HK-2 (cell line): Measurements from ENCODE around the gene ZBP1.
"Not testable (repeated sequence)": the region's sequence is repeated elsewhere in the genome, so short reads cannot be mapped to it uniquely, and the experiment has no call there.

Experiments used
- DNase-seq: peaks from one replicate; pipeline ENCODE4 v3.0.0-alpha.2; 2018; ENCODE audit not compliant: unreplicated experiment

Gene ZBP1

DNA sequence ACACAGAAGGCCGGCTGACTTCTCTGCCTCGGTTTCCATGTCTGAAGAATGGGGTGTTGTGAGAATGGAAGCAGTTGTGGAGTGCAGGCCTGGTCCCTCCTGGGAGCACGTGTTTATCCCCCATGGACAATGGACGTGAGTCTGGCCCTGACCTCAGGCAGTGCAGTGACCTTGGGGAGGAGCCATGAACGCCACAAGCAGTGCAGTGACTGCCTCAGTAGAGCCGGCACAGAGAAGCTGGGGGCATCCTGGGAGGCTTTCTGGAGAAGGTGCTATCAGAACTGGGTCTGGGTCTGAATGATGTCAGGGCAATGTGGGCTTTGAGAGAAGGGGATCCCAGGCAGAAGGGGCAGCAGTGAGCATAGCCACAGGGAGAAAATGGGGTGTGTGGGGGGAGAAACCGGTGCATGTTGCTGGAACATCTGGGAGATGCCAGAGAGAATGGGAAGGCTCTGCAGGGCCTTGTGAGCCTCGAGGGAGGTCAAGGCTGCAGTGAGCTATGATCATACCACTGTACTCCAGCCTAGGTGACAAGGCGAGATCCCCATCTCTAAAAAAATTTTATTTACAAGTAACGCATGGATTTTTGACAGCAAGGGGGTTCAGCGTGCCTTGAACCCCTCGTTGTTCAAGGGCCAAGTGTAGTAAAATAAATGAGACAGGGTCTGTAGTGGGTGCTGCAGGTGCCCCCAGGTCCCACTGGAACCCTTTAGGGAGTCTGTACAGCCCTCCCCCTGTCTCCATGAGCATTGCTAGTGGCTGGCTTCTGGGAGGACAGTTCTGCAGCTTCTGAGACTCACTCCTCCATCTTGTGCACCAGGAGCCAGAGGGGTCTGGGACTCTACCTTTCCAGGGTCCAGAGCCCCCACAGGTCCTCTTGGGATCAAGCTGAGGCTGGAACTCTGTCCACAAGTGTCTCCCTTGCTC, 27.0 kb upstream of the ZBP1 start:
- no peak for DNase-seq

DNA sequence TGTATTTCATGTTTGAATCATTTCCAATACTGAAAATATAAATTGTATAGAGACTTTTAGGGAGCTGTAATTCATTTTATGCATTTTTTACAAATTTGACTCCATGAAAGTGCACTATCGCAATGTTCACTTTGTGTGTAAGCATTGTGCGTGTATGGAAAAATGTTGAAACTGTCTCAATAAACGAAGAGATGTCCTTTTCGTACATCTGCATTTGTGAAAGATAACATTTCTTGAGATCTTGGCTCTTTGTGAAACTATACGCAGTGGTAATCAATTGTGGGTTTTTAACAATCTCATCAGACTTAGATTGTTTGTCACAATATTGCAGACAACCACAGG, 18.6 kb upstream of the ZBP1 start:
- no peak for DNase-seq

DNA sequence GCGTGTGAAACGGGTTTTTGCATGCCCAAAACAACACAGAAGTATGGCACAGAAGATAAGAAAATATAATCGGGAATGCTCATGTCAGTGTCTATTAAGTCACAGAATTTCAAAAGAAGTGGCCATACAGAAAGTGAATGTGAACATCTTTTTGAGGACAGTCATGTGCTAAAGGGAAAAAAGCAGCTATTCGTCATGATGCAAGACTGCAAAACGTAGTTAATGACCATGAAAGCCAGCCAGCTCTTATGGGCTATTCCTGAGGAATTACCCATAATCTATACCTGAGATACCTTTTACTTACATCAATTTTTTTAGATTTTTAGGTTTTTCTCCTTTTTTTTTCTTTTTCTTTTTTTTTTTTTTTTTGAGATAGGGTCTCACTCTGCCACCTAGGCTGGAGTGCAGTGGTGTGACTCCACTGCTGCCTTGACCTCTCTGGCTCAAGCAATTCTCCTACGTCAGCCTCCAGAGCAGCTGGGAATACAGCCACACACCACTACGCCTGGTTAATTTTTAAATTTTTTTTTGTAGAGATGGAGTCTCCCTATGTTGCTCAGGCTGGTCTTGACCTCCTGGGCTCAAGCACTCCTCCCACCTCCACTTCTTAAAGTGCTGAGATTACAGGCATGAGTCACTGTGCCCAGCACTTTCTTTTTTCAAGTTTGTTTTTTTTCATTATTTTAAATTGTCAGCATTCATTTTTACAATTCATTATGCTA, 18.1 kb upstream of the ZBP1 start:
- peak; percentile 59 for DNase-seq

DNA sequence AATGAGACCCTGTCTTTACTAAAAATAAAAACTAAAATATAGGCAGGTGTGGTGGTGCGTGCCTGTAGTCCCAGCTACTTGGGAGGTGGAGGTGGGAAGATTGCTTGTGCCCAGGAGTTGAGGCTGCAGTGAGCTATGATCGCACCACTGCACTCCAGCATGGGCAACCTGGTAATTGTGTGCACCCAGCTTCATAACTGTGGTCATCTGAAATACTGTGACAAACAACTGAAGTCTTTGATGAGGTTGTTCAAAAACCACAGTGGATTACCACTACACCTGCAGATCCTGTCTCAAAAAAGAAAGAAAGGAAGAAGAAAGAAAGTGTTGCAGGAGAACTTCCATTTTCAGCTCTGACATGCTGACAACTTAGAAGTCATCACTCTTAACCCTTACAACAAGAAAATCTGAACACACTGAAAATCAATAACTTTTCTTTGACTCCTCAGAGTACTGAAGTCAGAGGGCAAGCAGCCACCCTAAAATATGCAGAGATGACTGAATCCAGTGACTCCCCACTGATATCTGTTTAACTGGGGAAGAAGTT, 13.8 kb upstream of the ZBP1 start:
- no peak for DNase-seq

DNA sequence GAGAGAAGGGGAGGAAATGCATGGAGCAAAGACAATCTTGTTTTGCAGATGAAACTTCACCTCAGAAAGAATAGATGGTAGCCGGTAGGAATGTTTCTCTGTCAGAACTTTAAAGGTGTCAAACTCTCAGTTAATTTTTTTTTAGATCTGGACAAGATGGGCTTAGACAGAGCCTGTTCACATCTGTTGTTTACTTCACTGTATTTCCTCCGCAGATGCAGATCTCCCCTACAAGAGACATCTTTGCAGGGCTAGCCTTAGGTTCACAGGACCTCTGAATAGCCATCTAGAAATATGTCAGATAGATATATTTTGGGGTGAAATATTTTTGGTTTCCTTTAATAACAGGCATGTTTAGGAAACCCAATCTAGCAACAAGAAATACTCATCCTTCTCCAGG, 12.1 kb upstream of the ZBP1 start:
- DNase-seq = no peak

DNA sequence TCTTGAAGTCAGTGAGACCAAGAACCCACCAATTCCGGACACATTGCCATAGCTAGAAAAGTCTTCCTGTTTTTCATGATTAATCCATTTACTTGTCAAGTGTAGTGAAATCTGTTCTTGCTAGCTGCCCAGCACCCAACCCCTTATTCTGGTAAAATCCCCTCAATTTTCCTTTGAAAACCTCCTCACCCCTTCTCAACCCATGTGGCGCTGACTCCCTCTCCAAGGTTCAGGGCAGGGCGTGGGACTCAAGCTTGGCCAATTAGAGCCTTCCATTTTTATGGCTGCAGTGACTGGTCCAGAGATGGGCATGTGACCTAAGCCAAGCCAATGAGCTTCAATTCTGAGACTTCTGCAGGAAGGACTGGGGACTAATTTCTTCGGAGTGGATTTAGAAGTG, 9.8 kb upstream of the ZBP1 start:
- no peak for DNase-seq

DNA sequence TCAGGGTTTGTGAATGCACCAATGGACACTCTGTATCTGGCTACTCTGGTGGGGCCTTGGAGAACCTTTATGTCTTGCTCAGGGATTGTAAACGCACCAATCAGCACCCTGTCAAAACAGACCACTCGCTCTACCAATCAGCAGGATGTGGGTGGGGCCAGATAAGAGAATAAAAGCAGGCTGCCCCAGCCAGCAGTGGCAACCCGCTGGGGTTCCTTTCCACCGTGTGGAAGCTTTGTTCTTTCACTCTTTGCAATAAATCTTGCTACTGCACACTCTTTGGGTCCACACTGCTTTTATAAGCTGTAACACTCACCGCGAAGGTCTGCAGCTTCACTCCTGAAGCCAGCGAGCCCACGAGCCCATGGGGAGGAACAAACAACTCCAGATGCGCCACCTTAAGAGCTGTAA, 9.3 kb upstream of the ZBP1 start:
- not testable (repeated sequence) for DNase-seq

DNA sequence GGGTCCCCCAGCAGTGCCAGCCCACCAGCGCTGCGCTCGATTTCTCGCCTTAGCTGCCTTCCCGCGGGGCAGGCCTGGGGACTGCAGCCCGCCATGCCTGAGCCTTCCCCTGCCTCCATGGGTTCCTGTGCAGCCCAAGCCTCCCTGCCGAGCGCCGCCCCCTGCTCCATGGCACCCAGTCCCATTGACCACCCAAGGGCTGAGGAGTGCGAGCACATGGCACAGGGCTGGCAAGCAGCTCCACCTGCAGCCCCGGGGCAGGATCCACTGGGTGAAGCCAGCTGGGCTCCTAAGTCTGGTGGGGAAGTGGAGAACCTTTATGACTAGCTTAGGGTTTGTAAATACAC, 8.7 kb upstream of the ZBP1 start:
- DNase-seq = not testable (repeated sequence)

DNA sequence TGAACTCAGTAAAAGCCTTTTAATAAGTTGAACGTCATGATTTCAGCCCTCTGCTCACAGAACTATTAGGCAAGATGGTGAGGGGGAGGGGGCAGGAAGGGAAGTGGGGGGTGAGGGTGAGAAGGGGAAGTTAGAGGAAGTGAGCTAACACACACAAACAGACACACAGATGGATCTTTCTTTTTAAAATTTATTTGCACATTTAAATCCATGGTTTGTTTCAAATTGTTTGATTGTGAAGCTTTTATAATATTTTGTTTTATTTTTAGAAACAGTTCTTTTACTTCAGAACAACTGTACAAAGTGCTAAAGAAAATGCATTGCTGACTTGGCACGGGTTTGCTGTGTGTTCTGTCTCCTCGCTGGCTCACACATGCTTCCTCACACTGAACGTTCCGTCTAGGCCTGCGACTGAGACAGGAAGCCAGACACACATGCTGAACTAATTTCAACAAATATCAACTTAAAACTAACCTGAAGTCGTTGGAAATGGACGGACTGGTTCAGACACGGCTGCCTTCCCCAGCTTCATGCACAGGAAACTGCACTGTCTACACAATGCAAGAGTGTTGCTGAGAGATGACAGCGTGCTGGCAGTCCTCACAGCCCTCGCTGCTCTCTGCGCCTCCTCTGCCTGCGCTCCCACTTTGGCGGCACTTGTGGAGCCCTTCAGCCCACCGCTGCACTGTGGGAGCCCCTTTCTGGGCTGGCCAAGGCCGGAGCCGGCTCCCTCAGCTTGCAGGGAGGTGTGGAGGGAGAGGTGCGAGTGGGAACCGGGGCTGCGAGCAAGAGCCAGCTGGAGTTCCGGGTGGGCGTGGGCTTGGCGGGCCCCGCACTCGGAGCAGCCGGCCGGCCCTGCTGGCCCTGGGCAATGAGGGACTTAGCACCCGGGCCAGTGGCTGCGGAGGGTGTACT, 8.1 kb upstream of the ZBP1 start:
- DNase-seq = no peak

DNA sequence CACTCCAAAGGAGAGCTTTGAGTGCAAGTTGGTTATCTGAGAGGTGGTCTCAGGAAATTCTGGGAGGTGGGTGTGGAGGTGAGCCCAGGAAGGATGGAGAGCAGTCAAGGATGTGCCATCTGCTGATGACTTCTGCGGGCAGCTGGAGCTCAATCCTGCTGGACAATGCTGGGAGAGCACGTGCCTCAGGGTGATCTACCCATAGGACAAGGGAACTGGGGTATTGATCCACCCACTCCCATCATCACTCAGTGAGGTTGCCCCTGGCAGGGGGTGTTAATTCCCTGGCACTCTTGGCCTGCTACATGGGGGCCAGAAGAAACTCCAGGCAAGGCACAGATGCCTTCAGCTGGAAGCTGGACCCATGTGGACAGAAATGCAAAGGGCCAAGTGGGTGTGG, 7.1 kb upstream of the ZBP1 start:
- no peak for DNase-seq

DNA sequence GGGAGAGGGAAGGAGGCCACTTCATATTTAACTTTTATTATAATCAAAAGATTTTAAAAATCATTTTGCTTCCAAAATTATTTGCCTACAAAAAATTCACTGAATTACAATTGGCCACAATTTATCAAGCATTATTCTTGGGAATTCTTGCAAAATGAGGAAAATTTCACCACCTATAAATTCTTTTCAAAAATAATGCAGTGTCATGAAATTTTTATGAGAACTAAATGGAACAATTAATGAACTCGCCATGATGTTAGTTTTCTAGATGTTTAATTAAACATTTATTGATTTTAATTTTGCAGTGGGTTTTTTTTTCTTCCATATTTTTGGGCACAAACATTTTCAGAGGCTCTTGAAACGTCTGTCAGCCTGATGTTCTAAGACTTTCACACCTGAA, 5.8 kb upstream of the ZBP1 start:
- DNase-seq = no peak

DNA sequence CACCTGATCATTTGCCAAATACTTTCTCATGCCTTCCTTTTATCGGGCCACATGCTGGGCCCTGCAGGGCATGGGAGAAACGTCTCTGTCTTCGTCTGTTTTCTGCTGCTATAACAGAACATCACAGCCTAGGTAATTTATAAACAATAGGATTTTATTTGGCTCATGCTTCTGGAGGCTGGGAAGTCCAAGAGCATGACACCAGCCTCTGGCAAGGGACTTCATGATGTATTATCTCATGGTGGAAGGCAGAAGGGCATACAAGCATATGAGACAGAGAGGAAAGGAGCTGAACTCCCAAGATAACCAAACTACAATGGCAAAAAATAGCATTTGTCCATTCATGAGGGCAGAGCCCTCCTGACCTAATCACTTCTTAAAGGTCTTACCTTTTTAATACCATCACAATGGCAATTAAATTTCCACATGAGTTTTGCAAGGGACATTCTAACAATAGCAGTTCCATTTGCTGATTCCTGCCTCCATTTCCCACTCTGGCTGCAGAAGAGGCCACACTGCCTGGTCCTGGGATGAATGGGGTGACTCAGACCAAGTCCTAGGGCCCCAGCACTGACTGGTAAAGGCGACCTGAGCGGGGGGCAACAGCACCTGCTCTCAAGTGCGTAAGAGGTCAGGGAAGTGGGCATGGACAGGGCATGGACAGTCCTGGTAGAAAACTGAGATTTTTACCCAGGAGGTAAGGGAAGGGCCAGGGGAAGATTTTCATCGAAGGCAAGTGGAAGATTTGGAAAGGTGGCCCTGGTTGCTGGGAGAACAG, 5.1 kb upstream of the ZBP1 start:
- no peak for DNase-seq

DNA sequence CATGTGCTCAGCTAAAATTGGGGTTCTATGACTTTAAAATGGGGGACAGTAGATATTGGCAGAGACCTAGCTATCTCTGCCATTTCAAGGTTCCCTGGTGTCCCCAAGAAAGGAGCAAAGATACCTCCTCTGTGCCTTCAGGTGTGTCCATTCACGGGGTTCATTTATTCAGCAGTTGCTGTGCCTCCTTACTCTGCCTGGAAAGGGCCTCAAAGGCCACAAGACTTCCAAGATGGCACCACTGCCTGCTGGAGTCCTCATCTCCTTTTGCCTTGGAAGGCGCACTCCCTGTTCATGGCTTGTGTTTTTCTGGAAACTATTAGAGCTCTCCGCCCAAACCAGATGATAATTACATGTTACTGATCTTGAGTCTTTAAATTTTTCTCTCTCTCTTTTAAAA, 3.9 kb upstream of the ZBP1 start:
- DNase-seq = no peak

DNA sequence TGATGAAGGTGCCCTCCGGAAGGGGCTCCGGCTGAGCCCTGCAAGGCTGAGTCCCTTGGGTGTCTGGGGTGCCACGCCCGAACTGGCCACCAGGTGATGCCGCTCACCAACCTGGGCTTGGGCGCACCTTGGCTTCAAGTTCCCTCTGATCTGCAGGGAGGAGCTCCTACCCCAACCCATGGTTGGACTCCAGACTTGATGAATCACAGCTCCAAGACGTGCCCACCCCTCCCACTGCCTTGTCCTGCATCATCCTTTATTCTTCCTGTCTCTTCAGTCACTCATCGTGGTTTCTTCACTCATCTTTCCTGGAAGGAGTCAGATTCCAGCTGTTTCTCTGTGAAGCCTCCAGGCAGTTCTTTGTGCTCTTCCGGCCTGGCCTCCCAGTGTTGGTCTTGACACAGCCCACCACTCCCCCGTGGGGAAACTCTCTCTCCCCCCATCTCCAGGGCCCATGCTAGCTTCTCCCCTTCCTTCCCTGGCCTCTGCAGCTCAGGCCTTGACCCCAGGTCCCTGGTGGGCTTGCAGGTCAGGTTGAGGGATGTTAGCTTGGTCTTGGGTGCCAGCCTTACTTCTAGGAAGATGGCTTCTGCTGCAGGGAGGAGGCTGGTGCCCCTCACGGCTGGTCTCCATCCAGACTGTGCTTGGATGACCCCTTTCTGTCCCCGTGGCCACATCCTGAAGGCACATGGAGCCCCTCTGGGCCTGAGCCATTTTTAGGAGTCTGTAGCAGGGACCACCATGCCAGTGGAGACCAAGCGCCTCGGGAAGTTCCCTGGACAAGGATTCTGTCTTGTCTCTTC, 2.6 kb upstream of the ZBP1 start:
- peak; percentile 90 for DNase-seq

DNA sequence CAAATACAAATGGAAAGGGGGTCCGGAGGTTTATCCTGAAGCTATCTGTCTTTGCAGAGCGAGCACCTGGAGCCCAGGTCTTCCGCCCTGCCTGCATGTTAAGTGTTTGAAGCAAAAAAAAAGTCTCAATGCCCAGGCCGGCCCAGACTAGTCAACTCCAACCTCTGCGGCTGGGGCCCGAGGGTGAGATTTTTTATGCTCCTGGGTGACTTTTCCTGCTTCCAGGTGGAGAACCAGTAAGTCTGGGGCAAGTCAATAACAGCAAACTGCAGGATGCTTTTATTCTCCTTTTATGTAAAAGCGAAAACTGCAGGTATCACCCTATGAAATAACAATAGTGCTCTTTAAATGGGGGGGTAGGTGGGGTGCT, 2.0 kb upstream of the ZBP1 start:
- DNase-seq = no peak

DNA sequence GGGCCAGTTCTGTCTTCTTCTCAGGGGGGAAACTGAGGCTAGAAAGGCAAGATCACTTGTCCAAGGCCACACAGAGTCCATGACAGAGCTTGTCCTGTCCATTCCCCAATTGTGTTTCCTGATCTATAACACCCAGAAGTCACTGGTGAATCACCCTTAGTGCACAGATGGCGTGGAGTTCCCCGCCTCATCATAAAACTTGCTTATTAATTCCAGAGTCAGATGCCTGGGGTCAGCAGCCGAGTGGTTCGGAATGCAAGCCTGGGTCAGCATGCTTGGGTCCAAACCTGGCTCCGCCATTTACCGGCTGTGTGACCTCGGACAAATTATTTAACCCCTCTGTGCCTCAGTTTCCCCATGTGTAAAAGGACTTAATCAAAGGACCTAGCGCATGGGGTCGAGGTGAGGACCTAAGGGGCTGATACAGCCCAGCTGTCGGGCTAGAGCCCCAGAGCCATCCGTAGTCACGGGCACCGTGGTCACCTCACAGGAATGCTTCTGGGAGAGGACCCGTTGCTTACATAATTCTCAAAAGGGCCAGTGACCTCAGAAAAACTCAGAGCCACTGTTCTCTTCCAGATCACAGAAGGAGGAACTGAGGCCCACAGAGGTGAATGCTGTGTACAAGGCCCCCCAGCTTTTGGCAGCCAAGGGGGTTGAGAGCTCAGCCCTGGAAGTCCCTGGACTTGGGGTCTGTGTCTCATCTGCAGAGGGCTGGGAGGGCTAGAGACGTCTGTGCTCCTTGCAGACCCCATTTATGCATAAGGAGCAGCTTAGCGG, 1.4 kb upstream of the ZBP1 start:
- DNase-seq = no peak

DNA sequence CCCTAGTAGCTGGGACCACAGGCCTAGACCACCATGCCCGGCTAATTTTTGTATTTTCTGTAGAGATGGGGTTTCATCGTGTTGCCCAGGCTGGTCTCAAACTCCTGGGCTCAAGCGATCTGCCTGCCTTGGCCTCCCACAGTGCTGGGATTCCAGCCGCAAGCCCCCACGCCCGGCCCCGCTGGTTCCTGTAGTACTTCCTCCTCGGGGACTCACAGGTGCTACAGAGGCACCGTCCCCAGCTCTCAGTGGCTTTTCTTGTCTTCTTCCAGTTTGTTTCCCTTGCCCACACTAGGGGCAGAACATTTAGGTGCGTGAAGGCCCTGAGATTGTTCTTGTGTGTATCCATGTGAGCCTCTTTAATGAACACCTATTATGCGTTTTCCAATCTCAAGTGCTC, 773 bp upstream of the ZBP1 start:
- DNase-seq = no peak

DNA sequence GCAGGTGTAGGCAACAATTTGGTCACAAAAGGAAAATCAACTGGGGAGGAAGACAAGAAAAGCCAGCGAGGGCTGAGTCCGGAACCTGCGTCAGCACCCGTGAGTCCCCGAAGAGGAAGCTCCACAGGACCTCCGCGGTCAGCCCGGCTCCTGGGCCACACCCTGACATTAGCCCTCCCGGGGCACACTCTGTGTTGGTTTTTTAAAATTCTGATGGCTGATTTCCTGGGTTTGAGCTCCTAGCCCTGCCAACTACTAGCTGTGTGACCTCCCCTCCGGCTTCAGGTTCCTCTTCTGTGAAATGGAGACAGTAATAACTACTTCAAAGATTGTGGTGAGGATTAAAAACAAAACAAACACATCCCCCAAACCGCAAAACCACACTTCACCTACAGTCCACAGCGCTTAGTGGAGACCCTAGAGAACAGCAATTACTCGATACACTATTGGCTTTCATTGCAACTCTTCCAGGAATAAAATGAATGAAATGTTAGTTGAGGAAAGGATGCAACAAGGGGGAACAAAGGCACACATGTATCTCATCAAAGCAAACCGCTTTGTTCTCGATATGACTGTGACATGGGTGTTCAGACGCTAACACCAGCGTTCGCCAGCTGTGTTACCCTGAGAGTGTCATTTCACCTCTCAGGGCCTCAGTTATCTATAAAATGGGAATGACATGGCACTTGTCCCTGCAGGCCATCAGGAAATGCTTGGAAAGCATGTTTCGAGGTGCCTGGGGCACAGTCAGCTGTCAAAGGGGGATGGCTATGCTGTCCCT, 985 bp downstream of the ZBP1 start:
- DNase-seq = no peak

DNA sequence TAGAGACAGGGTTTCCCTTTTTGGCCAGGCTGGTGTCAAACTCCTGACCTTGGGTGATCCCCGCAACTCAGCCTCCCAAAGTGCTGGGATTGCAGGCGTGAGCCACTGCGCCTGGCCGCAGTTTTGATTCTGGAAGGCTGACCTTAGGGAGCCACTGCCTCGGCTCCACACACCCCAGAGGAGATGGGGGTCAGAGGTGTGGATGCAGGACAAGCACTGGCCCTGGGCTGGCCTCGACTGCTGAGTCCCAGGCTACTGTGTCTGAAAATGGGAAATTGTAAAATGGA, 1.5 kb downstream of the ZBP1 start:
- DNase-seq = no peak
